Kidney (tissue), 14 donors: ENCODE measurements around the gene OSER1. TPM values are rescaled to one million over a fixed set of nuclear protein-coding genes. Genes with fewer than 3 reads are reported as not detected.

Source experiments
- DNase-seq, 5 donors: peaks; one replicate each; pipeline ENCODE4 v3.0.0-alpha.2; 2013 to 2020
- FAIRE-seq: peaks from 2 replicates; lab custom pipeline; 2012; peaks lifted over from hg19 to GRCh38; lab: Jason Lieb, UNC
- H3K27ac ChIP-seq, 2 donors: one replicate each; pipeline ENCODE4 v1.7.0; 2013; ENCODE audit warnings: low read depth in 2 of 2, low read length in 2 of 2, inconsistent platforms in 1 of 2
- H3K27me3 ChIP-seq: one replicate; pipeline ENCODE4 v1.7.1; 2013; ENCODE audit warnings: low read length, inconsistent platforms; ENCODE audit not compliant: control insufficient read depth, insufficient read depth
- H3K36me3 ChIP-seq, 3 donors: one replicate each; pipeline versions ENCODE4 v1.7.0 to v1.7.1; 2013; ENCODE audit warnings: low read length in 3 of 3, control low read depth in 1 of 3, inconsistent platforms in 1 of 3; ENCODE audit not compliant: insufficient read depth in 3 of 3, control insufficient read depth in 2 of 3
- H3K4me1 ChIP-seq, 3 donors: one replicate each; pipeline versions ENCODE4 v1.7.0 to v1.7.1; 2013; ENCODE audit warnings: low read length in 3 of 3, inconsistent platforms in 1 of 3, low read depth in 1 of 3; ENCODE audit not compliant: control insufficient read depth in 2 of 3, insufficient read depth in 2 of 3
- H3K4me3 ChIP-seq, 3 donors: one replicate each; pipeline versions ENCODE4 v1.7.0 to v1.8.1; 2013; ENCODE audit warnings: low read length in 3 of 3, control low read depth in 1 of 3, inconsistent platforms in 1 of 3
- H3K9ac ChIP-seq, 3 donors: one replicate each; pipeline versions ENCODE4 v1.7.0 to v1.7.1; 2013; ENCODE audit warnings: low read length in 3 of 3, control low read depth in 1 of 3, inconsistent platforms in 1 of 3
- H3K9me3 ChIP-seq, 3 donors: one replicate each; pipeline versions ENCODE4 v1.7.0 to v1.7.1; 2013; ENCODE audit warnings: low read length in 3 of 3, control low read depth in 1 of 3, inconsistent platforms in 1 of 3; ENCODE audit not compliant: control insufficient read depth in 2 of 3, insufficient read depth in 1 of 3
- CTCF ChIP-seq: IDR thresholded peaks from 3 replicates; pipeline ENCODE4 v1.5.1; 2012; ENCODE audit warnings: mild to moderate bottlenecking, moderate library complexity, borderline replicate concordance; ENCODE audit not compliant: insufficient read depth; ENCODE audit errors: extremely low read depth
- intact Hi-C: fragments of 100-400 bp; cut with DNase I; formaldehyde crosslinking; loops from one replicate; pipeline ENCODE4 v1.11.1; 2022
- polyA plus RNA-seq: library from polyadenylated mRNA; stranded (reverse); fragments of 350-450 nt; fragmentation: Illumina TruSeq; extraction: RNeasy Lipid Tissue Mini Kit (QIAGEN cat#74804); gene quantifications from one replicate; pipeline ENCODE4 v1.2.3, GENCODE V29; 2014; ENCODE audit warnings: low read depth, low replicate concordance; ENCODE audit not compliant: insufficient read depth
- total RNA-seq: library from RNA; stranded (reverse); fragmentation: NEBNext Ultra II Directional; extraction: Animal tissue kit (Norgen Biotek cat#: 25700); gene quantifications from one replicate; pipeline ENCODE4 v1.2.1, GENCODE V29; 2021
- donor health status: control.
- donor health status: control.
- donor health status: control.
- donor health status: control.
- donor health status: control.
- donor health status: DM: yes; HTN: yes; CAD: no.
- donor health status: Normal renal cell carcinoma (clear cell type).

The OSER1 gene
- total and polyA plus RNA-seq, 2 donors from 2014 or later, result 29.3 to 33.5 TPM

GRCh38 chr20:44222027-44222426, 11.5 kb upstream of the OSER1 start:
- FAIRE-seq (no peak), DNase-seq (no peak)
- TF ChIP-seq CTCF, result no peak
- no peaks in the 10 kb centered on the region for H3K4me1 ChIP-seq
- no peaks in the 10 kb centered on the region for H3K9me3 ChIP-seq
- no peaks in the 10 kb centered on the region for H3K36me3 ChIP-seq
- intact Hi-C loops, result no loop called here
- no peak overlapping the region for H3K9ac ChIP-seq
- H3K27ac ChIP-seq, result no peak overlapping the region
- H3K4me3 ChIP-seq, result no peak overlapping the region
- H3K27me3 ChIP-seq, result no peaks in the 10 kb centered on the region

GRCh38 chr20:44221368-44221954, 10.9 kb upstream of the OSER1 start:
- no peak for TF ChIP-seq CTCF
- Histone ChIP-seq H3K9me3 (no peaks in the 10 kb centered on the region), H3K9ac (no peak overlapping the region), H3K36me3 (no peaks in the 10 kb centered on the region), H3K27me3 (no peaks in the 10 kb centered on the region), H3K27ac (no peak overlapping the region), H3K4me1 (no peaks in the 10 kb centered on the region), H3K4me3 (no peak overlapping the region)
- intact Hi-C loops, result no loop called here
- FAIRE-seq (no peak), DNase-seq (no peak)

- Histone ChIP-seq H3K4me1 (no peaks in the 10 kb centered on the region), H3K4me3 (no peak overlapping the region), H3K27ac (no peak overlapping the region), H3K36me3 (no peaks in the 10 kb centered on the region), H3K27me3 (no peaks in the 10 kb centered on the region), H3K9ac (no peak overlapping the region), H3K9me3 (no peaks in the 10 kb centered on the region)
- no peak for DNase-seq
- no peak for TF ChIP-seq CTCF
- intact Hi-C loops, result loop anchor here (5.0 kb wide), 1 partner anchor 93 kb away; the partner anchor contains the start of gene FITM2
- no peak for FAIRE-seq
Measured at GRCh38 chr20:44219791-44220190, 9.2 kb upstream of the OSER1 start.
